Right lobe of liver (tissue), 4 donors: Measurements from ENCODE around the gene BORCS5.

ENCODE experiments used
- POLR2A ChIP-seq: fragments of 450-650 bp; IDR thresholded peaks from one replicate; pipeline ENCODE4 v1.6.1; 2017; ENCODE audit warnings: antibody characterized with exemption, mild to moderate bottlenecking
- TF ChIP-seq, protein P1 (sequence below), 4 donors: fragments of 200-600 bp in 3 of 4; fragments of 450-650 bp in 1 of 4; IDR thresholded peaks; one replicate each; pipeline versions ENCODE4 v1.5.1 to v1.8.0; 2016 to 2022; ENCODE audit warnings: antibody characterized with exemption in 4 of 4, mild to moderate bottlenecking in 2 of 4
- donor health status: DM: no; HTN: no; CAD: no.
- donor health status: DM: no; HTN: no; CAD: no.
- donor health status: DM: no; HTN: yes; CAD: no.

DNA sequence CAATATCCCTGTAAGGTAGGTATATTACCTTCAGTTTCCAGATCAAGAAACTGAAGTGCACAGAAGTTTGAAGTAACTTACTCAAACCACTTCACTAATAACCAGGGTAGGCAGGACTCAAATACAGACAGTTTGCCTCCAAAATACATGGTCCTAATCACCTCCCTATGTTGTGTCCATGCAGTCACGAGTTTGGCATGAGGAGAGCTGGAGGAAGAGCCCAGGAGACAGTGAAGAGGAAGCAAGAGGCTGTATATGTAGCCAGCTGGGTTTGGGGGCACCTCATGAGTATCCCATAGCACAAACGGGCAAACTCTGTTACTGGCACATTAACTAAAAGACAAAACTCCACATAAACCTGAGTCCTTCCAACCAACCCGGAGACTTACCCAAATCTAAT lies 126.6 kb downstream of the BORCS5 start:
- TF ChIP-seq POLR2A = no peak
- TF ChIP-seq, protein P1, sequence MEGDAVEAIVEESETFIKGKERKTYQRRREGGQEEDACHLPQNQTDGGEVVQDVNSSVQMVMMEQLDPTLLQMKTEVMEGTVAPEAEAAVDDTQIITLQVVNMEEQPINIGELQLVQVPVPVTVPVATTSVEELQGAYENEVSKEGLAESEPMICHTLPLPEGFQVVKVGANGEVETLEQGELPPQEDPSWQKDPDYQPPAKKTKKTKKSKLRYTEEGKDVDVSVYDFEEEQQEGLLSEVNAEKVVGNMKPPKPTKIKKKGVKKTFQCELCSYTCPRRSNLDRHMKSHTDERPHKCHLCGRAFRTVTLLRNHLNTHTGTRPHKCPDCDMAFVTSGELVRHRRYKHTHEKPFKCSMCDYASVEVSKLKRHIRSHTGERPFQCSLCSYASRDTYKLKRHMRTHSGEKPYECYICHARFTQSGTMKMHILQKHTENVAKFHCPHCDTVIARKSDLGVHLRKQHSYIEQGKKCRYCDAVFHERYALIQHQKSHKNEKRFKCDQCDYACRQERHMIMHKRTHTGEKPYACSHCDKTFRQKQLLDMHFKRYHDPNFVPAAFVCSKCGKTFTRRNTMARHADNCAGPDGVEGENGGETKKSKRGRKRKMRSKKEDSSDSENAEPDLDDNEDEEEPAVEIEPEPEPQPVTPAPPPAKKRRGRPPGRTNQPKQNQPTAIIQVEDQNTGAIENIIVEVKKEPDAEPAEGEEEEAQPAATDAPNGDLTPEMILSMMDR (IDR thresholded peaks at IDR 0.05) = no peak
